ENCODE results near the gene CD3E.
"Not testable (repeated sequence)": the region's sequence is repeated elsewhere in the genome, so short reads cannot be mapped to it uniquely, and the experiment has no call there.

The CD3E gene

GRCh38 chr11:118305726-118306125, 1.2 kb downstream of the CD3E start:
- TF ChIP-seq POLR2A (IDR thresholded peaks at IDR 0.05; ENCODE audit: low read depth, low read length), result no peak
- no peak for TF ChIP-seq POU2F2 (IDR thresholded peaks at IDR 0.05; ENCODE audit: low read depth, low read length)
- TF ChIP-seq PAX5 (IDR thresholded peaks at IDR 0.05; ENCODE audit: insufficient read depth, low read length, severe bottlenecking), result no peak
- no peak for TF ChIP-seq SPI1 (IDR thresholded peaks at IDR 0.05; ENCODE audit: low read depth, low read length)
- no peak for TF ChIP-seq POLR2AphosphoS5 (IDR thresholded peaks at IDR 0.05; ENCODE audit: low read depth, low read length)
- no peak for TF ChIP-seq TAF1 (IDR thresholded peaks at IDR 0.05; ENCODE audit: low read depth, low read length)
- FAIRE-seq (peak; percentile 83), DNase-seq (ENCODE audit: insufficient read length, low spot score) (no peak)

- no peak for DNase-seq (ENCODE audit: insufficient read length, low spot score)
- TF ChIP-seq SPI1 (IDR thresholded peaks at IDR 0.05; ENCODE audit: low read depth, low read length), result no peak
- no peak for TF ChIP-seq TAF1 (IDR thresholded peaks at IDR 0.05; ENCODE audit: low read depth, low read length)
- TF ChIP-seq POLR2A (IDR thresholded peaks at IDR 0.05; ENCODE audit: low read depth, low read length), result no peak
- TF ChIP-seq PAX5 (IDR thresholded peaks at IDR 0.05; ENCODE audit: insufficient read depth, low read length, severe bottlenecking), result no peak
- no peak for TF ChIP-seq POU2F2 (IDR thresholded peaks at IDR 0.05; ENCODE audit: low read depth, low read length)
- no peak for TF ChIP-seq POLR2AphosphoS5 (IDR thresholded peaks at IDR 0.05; ENCODE audit: low read depth, low read length)
- FAIRE-seq, result no peak
Measured at GRCh38 chr11:118306556-118306955, 2.0 kb downstream of the CD3E start.

GRCh38 chr11:118308995-118309528, 4.5 kb downstream of the CD3E start:
- not testable (repeated sequence) for DNase-seq (ENCODE audit: insufficient read length, low spot score); FAIRE-seq

GRCh38 chr11:118310271-118310670, 5.7 kb downstream of the CD3E start:
- no peak for FAIRE-seq
- no peak for DNase-seq (ENCODE audit: insufficient read length, low spot score)
- TF ChIP-seq POU2F2 (IDR thresholded peaks at IDR 0.05; ENCODE audit: low read depth, low read length) (no peak), PAX5 (IDR thresholded peaks at IDR 0.05; ENCODE audit: insufficient read depth, low read length, severe bottlenecking) (no peak), POLR2AphosphoS5 (IDR thresholded peaks at IDR 0.05; ENCODE audit: low read depth, low read length) (no peak), POLR2A (IDR thresholded peaks at IDR 0.05; ENCODE audit: low read depth, low read length) (no peak)

DNA sequence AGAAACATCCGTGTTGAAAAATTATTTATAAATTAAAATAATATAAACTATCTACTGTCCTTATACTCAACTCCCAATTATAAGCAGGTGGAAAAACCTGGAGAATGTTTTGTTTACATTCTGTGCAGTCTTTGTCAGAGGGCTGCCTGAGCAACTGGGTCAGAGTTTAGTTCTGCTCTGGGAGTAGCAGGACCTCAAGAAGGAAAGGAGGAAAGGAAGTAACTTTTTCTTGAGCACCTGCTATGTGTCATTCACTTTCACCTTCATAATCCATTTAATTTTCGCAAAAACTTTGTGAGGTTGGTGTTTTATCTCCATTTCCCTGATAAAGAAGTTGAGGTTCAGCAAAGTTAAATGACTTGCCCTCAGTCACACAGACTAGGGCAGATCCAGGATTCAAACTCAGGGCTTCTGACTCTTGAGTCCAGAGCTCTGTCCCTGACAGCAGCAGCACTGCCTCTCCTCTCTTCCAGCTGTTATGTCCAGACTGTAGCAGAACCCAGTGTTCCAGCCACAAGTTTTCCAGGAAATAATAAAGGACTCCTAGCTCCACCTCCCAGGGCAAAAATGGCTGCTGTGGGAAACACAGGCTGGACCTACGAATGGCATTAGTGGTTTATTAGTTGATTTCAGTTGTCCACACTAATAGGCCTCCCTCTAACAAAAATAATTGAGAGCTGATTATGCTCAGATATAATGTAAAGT, 6.4 kb downstream of the CD3E start:
- TF ChIP-seq SPI1 (IDR thresholded peaks at IDR 0.05; ENCODE audit: low read depth, low read length) (no peak), PAX5 (IDR thresholded peaks at IDR 0.05; ENCODE audit: insufficient read depth, low read length, severe bottlenecking) (no peak), POLR2A (IDR thresholded peaks at IDR 0.05; ENCODE audit: low read depth, low read length) (no peak), POLR2AphosphoS5 (IDR thresholded peaks at IDR 0.05; ENCODE audit: low read depth, low read length) (no peak)
- FAIRE-seq, result no peak
- no peak for DNase-seq (ENCODE audit: insufficient read length, low spot score)

GRCh38 chr11:118311518-118311917, 7.0 kb downstream of the CD3E start:
- FAIRE-seq (no peak), DNase-seq (ENCODE audit: insufficient read length, low spot score) (no peak)
- TF ChIP-seq POU2F2 (IDR thresholded peaks at IDR 0.05; ENCODE audit: low read depth, low read length) (no peak), PAX5 (IDR thresholded peaks at IDR 0.05; ENCODE audit: insufficient read depth, low read length, severe bottlenecking) (no peak), SPI1 (IDR thresholded peaks at IDR 0.05; ENCODE audit: low read depth, low read length) (no peak), POLR2A (IDR thresholded peaks at IDR 0.05; ENCODE audit: low read depth, low read length) (no peak)

DNA sequence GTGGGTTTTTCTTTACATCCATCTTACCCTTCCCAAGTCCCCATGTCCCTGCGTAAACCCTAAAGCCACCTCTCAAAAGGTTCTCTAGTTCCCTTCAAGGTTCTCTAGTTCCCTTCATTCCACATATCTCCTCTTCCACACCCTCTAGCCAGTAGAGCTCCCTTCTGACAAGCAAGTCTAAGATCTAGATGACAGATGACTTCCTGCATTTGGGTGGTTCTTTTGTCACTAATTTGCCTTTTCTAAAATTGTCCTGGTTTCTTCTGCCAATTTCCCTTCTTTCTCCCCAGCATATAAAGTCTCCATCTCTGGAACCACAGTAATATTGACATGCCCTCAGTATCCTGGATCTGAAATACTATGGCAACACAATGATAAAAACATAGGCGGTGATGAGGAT, 7.8 kb downstream of the CD3E start:
- TF ChIP-seq POU2F2 (IDR thresholded peaks at IDR 0.05; ENCODE audit: low read depth, low read length) (no peak), TAF1 (IDR thresholded peaks at IDR 0.05; ENCODE audit: low read depth, low read length) (no peak), POLR2AphosphoS5 (IDR thresholded peaks at IDR 0.05; ENCODE audit: low read depth, low read length) (no peak), SPI1 (IDR thresholded peaks at IDR 0.05; ENCODE audit: low read depth, low read length) (no peak)
- DNase-seq (ENCODE audit: insufficient read length, low spot score), result no peak
- no peak for FAIRE-seq

- DNase-seq (ENCODE audit: insufficient read length, low spot score) (no peak), FAIRE-seq (no peak)
- TF ChIP-seq POLR2AphosphoS5 (IDR thresholded peaks at IDR 0.05; ENCODE audit: low read depth, low read length) (no peak), POU2F2 (IDR thresholded peaks at IDR 0.05; ENCODE audit: low read depth, low read length) (no peak), SPI1 (IDR thresholded peaks at IDR 0.05; ENCODE audit: low read depth, low read length) (no peak), POLR2A (IDR thresholded peaks at IDR 0.05; ENCODE audit: low read depth, low read length) (no peak), PAX5 (IDR thresholded peaks at IDR 0.05; ENCODE audit: insufficient read depth, low read length, severe bottlenecking) (no peak), TAF1 (IDR thresholded peaks at IDR 0.05; ENCODE audit: low read depth, low read length) (no peak)
Measured at GRCh38 chr11:118313242-118313641, 8.7 kb downstream of the CD3E start.

GRCh38 chr11:118314988-118315411, 10.5 kb downstream of the CD3E start:
- DNase-seq (ENCODE audit: insufficient read length, low spot score), result no peak
- TF ChIP-seq POU2F2 (IDR thresholded peaks at IDR 0.05; ENCODE audit: low read depth, low read length) (no peak), POLR2AphosphoS5 (IDR thresholded peaks at IDR 0.05; ENCODE audit: low read depth, low read length) (no peak)
- no peak for FAIRE-seq

DNA sequence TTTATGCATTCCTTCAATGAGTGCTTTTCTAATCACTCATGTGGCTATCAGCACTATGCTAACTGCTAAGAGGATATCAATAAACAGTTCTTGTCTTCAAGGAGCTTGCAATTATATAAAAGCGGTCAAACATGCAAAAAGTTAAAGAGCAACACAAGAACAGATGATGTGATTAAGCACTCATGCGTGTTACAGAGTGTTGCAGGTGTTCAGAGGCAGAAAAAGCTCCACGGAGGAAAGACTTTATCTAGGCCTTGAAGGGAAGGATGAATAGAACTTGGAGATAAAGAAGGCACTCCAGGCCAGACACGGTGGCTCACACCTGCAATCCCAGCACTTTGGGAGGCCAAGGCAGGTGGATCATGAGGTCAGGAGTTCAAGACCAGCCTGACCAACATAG, 13.6 kb downstream of the CD3E start:
- FAIRE-seq (no peak), DNase-seq (ENCODE audit: insufficient read length, low spot score) (no peak)
- TF ChIP-seq POLR2A (IDR thresholded peaks at IDR 0.05; ENCODE audit: low read depth, low read length), result no peak
- no peak for TF ChIP-seq POLR2AphosphoS5 (IDR thresholded peaks at IDR 0.05; ENCODE audit: low read depth, low read length)
- TF ChIP-seq PAX5 (IDR thresholded peaks at IDR 0.05; ENCODE audit: insufficient read depth, low read length, severe bottlenecking), result no peak
- TF ChIP-seq POU2F2 (IDR thresholded peaks at IDR 0.05; ENCODE audit: low read depth, low read length), result no peak
- TF ChIP-seq TAF1 (IDR thresholded peaks at IDR 0.05; ENCODE audit: low read depth, low read length), result no peak
- no peak for TF ChIP-seq SPI1 (IDR thresholded peaks at IDR 0.05; ENCODE audit: low read depth, low read length)

Measured in GM12891 (cell line).